Caco-2 (cell line): ENCODE measurements around the gene PPP1R3D. TPM values are rescaled to one million over a fixed set of nuclear protein-coding genes. Genes with fewer than 3 reads are reported as not detected.

Experiments used
- BruUV-seq: library from RNA; stranded (reverse); fragments of 400-500 nt; replicated peaks from 2 replicates; lab custom pipeline; 2021; lab: Mats Ljungman, UMichigan
- CTCF ChIA-PET: fragments of 300-600 bp; sonication (Branson Sonifier 250); formaldehyde crosslinking; loops from one replicate; lab custom pipeline; 2022; ENCODE audit warnings: antibody characterized with exemption; lab: Charles Lee
- POLR2A ChIA-PET: fragments of 300-600 bp; sonication (Branson Sonifier 250); formaldehyde crosslinking; loops from one replicate; lab custom pipeline; 2022; ENCODE audit warnings: antibody characterized with exemption; lab: Charles Lee
- DNase-seq, 2 experiments: peaks; one replicate each; pipeline versions ENCODE4 v3.0.0 to v3.0.0-alpha.2; 2020 to 2022
- H3K27me3 ChIP-seq: replicated peaks from 2 replicates; pipeline ENCODE4 v1.6.0; 2011; ENCODE audit warnings: low read length; ENCODE audit not compliant: control insufficient read depth, insufficient read depth
- H3K36me3 ChIP-seq: 2 replicates; pipeline ENCODE4 v1.5.1; 2011; ENCODE audit warnings: low read length; ENCODE audit not compliant: control insufficient read depth, insufficient read depth
- H3K4me1 ChIP-seq: fragments of 250-450 bp; sonication (Bioruptor Pico); 2 replicates; pipeline ENCODE4 v1.5.1; 2020; ENCODE audit warnings: mild to moderate bottlenecking
- H3K4me3 ChIP-seq: 2 replicates; pipeline ENCODE4 v1.5.1; 2011; ENCODE audit warnings: low read depth, mild to moderate bottlenecking, control low read depth, low read length
- H3K9me3 ChIP-seq: fragments of 250-450 bp; sonication (Bioruptor Pico); 2 replicates; pipeline ENCODE4 v1.5.1; 2020; ENCODE audit warnings: mild to moderate bottlenecking, moderate library complexity
- H3K27ac Mint-ChIP-seq: one replicate; pipeline ENCODE4 v1.8.0; 2022; ENCODE audit warnings: mixed read lengths; ENCODE audit not compliant: unreplicated experiment
- H3K27me3 Mint-ChIP-seq: one replicate; pipeline ENCODE4 v1.8.0; 2022; ENCODE audit warnings: mixed read lengths; ENCODE audit not compliant: insufficient read depth, unreplicated experiment
- H3K36me3 Mint-ChIP-seq: one replicate; pipeline ENCODE4 v1.8.0; 2022; ENCODE audit warnings: mild to moderate bottlenecking, mixed read lengths; ENCODE audit not compliant: insufficient read depth, unreplicated experiment
- H3K4me1 Mint-ChIP-seq: one replicate; pipeline ENCODE4 v1.8.0; 2022; ENCODE audit warnings: low read depth, mixed read lengths; ENCODE audit not compliant: unreplicated experiment
- H3K4me3 Mint-ChIP-seq: one replicate; pipeline ENCODE4 v1.8.0; 2022; ENCODE audit warnings: mild to moderate bottlenecking, moderate library complexity, mixed read lengths; ENCODE audit not compliant: unreplicated experiment
- H3K9me3 Mint-ChIP-seq: one replicate; pipeline ENCODE4 v1.8.0; 2022; ENCODE audit warnings: mixed read lengths; ENCODE audit not compliant: unreplicated experiment
- CTCF ChIP-seq, 2 experiments: fragments of 200-600 bp in 1 of 2; IDR thresholded peaks; 1 replicate in 1 of 2; 2 replicates in 1 of 2; pipeline versions ENCODE4 v1.5.1 to v1.8.0; 2011 to 2022; ENCODE audit warnings: antibody characterized with exemption in 1 of 2, control low read depth in 1 of 2, inconsistent platforms in 1 of 2, low read depth in 1 of 2, low read length in 1 of 2, mild to moderate bottlenecking in 1 of 2, moderate library complexity in 1 of 2; ENCODE audit not compliant: insufficient read depth in 1 of 2, severe bottlenecking in 1 of 2, unreplicated experiment in 1 of 2
- intact Hi-C: fragments of 100-400 bp; cut with micrococcal nuclease; formaldehyde crosslinking; loops from one replicate; pipeline ENCODE4 v1.10.0; 2022; ENCODE audit not compliant: unreplicated experiment
- total RNA-seq: library from RNA; stranded (reverse); gene quantifications from 2 replicates; pipeline ENCODE4 v1.2.3, GENCODE V29; 2022

Gene PPP1R3D
- total RNA-seq, 1 experiment from 2014 or later = 10.4 TPM

GRCh38 chr20:59948828-59949720 is 9.0 kb upstream of the PPP1R3D start:
- TF ChIP-seq CTCF (IDR thresholded peaks at IDR 0.05; ENCODE audit: insufficient read depth in 1 of 2, low read depth in 1 of 2, low read length in 1 of 2, severe bottlenecking in 1 of 2, unreplicated experiment in 1 of 2) = peak; percentile 86 to 91
- Histone ChIP-seq H3K27me3 (no peaks in the 10 kb centered on the region), H3K9me3 (no peaks in the 10 kb centered on the region), H3K4me1 (no peaks in the 10 kb centered on the region), H3K36me3 (no peaks in the 10 kb centered on the region; the same call in 1 of the 2 replicates), H3K4me3 (no peak overlapping the region)
- H3K27me3 Mint-ChIP-seq = no peaks in the 10 kb centered on the region
- no TSS peak for BruUV-seq
- H3K36me3 Mint-ChIP-seq = peaks cover 28% of the 10 kb centered on the region
- intact Hi-C loops = loop anchor here (1.0 to 10.0 kb wide), 3 partner anchors 38 to 416 kb away; no protein-coding TSS in a partner anchor
- ChIA-PET POLR2A (no interaction called here), CTCF (interaction anchor here (0.7 to 1.0 kb wide), 4 partner anchors 9 to 101 kb away, joined by 7 to 10 read pairs (median 9); partner anchors contain the start of genes FAM217B and PPP1R3D)
- H3K4me1 Mint-ChIP-seq = peaks cover 7% of the 10 kb centered on the region
- DNase-seq = peak; percentile 59 to 73
- no peak overlapping the region for H3K4me3 Mint-ChIP-seq
- H3K27ac Mint-ChIP-seq = no peak overlapping the region
- H3K9me3 Mint-ChIP-seq = no peaks in the 10 kb centered on the region

GRCh38 chr20:59948212-59948611 is 8.1 kb upstream of the PPP1R3D start:
- Mint-ChIP-seq H3K9me3 (no peaks in the 10 kb centered on the region), H3K27ac (no peak overlapping the region), H3K4me1 (peaks cover 7% of the 10 kb centered on the region), H3K4me3 (no peak overlapping the region), H3K27me3 (no peaks in the 10 kb centered on the region), H3K36me3 (peaks cover 34% of the 10 kb centered on the region)
- TF ChIP-seq CTCF (IDR thresholded peaks at IDR 0.05; ENCODE audit: insufficient read depth in 1 of 2, low read depth in 1 of 2, low read length in 1 of 2, severe bottlenecking in 1 of 2, unreplicated experiment in 1 of 2) = no peak
- ChIA-PET POLR2A (no interaction called here), CTCF (interaction anchor here (0.7 to 1.0 kb wide), 3 partner anchors 8 to 102 kb away, joined by 7 to 10 read pairs (median 10); partner anchors contain the start of genes FAM217B and PPP1R3D)
- intact Hi-C loops = loop anchor here (5.0 to 10.0 kb wide), 2 partner anchors 39 to 417 kb away; no protein-coding TSS in a partner anchor
- H3K4me1 ChIP-seq = no peaks in the 10 kb centered on the region
- H3K27me3 ChIP-seq = no peaks in the 10 kb centered on the region
- BruUV-seq = no TSS peak
- H3K9me3 ChIP-seq = no peaks in the 10 kb centered on the region
- H3K4me3 ChIP-seq = no peak overlapping the region
- H3K36me3 ChIP-seq = no peaks in the 10 kb centered on the region; the same call in 1 of the 2 replicates
- DNase-seq = no peak

- H3K9me3 Mint-ChIP-seq = no peaks in the 10 kb centered on the region
- no peaks in the 10 kb centered on the region; the same call in 1 of the 2 replicates for H3K36me3 ChIP-seq
- H3K4me1 ChIP-seq = no peaks in the 10 kb centered on the region
- no peak overlapping the region for H3K27ac Mint-ChIP-seq
- ChIA-PET POLR2A (no interaction called here), CTCF (interaction anchor here (1.2 to 1.6 kb wide), 2 partner anchors 8 to 13 kb away, joined by 3 to 4 read pairs; partner anchors contain the start of gene SYCP2)
- H3K4me3 ChIP-seq = no peak overlapping the region
- intact Hi-C loops = loop anchor here (5.0 to 10.0 kb wide), 2 partner anchors 40 to 417 kb away; no protein-coding TSS in a partner anchor
- peaks cover 34% of the 10 kb centered on the region for H3K36me3 Mint-ChIP-seq
- H3K4me3 Mint-ChIP-seq = no peak overlapping the region
- no TSS peak for BruUV-seq
- H3K4me1 Mint-ChIP-seq = peaks cover 7% of the 10 kb centered on the region
- H3K27me3 ChIP-seq = no peaks in the 10 kb centered on the region
- no peaks in the 10 kb centered on the region for H3K9me3 ChIP-seq
- H3K27me3 Mint-ChIP-seq = no peaks in the 10 kb centered on the region
- DNase-seq = no peak
- no peak for TF ChIP-seq CTCF (IDR thresholded peaks at IDR 0.05; ENCODE audit: insufficient read depth in 1 of 2, low read depth in 1 of 2, low read length in 1 of 2, severe bottlenecking in 1 of 2, unreplicated experiment in 1 of 2)
These were observed 7.3 kb upstream of the PPP1R3D start for GRCh38 chr20:59947376-59947775.
